HG02870 (cell line): ENCODE measurements around the gene NEU4.

Experiments
- ATAC-seq: cut with Tn5 transposase; IDR thresholded peaks from one replicate; pipeline ENCODE4 v1.9.1; 2021; ENCODE audit warnings: mild to moderate bottlenecking, moderate library complexity; ENCODE audit not compliant: unreplicated experiment

Gene NEU4

DNA sequence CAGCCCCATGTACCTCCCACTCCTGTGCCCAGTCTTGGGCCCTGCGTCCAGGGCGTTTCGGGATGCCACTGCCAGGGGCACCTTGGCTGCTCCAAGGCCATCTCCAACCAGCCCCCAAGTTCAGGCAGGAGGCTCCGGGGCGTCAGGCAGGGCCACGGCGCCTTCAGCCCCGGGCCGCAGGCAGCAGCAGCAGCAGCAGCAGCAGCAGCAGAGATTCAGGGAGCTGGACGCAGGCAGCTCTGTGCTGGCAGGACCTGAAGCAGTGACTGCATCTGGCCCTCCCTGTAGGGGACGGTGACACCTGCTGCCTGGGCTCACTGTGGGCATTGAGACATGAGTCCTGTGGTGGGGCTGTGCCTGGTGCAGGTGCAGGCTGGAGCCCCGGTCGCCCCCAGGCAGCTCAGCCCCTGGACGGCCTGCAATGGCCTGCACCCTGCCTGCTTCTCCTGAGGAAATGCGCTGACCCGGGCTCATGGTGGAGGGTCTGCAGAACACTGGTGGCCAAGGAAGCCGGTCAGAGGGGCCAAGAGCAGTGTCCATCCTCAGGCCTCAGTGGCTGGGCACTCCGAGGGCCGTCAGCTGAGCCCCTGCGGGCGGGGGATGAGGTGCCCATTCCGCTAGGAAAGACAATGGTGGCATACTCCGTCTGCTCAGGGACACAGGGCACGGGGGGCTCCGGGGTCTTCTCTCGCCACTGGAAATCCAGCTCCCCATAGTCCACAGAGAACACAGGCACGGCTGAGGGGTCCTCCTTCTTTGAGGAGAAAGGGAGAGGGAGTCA is 41.7 kb downstream of the NEU4 start:
- no peak for ATAC-seq

DNA sequence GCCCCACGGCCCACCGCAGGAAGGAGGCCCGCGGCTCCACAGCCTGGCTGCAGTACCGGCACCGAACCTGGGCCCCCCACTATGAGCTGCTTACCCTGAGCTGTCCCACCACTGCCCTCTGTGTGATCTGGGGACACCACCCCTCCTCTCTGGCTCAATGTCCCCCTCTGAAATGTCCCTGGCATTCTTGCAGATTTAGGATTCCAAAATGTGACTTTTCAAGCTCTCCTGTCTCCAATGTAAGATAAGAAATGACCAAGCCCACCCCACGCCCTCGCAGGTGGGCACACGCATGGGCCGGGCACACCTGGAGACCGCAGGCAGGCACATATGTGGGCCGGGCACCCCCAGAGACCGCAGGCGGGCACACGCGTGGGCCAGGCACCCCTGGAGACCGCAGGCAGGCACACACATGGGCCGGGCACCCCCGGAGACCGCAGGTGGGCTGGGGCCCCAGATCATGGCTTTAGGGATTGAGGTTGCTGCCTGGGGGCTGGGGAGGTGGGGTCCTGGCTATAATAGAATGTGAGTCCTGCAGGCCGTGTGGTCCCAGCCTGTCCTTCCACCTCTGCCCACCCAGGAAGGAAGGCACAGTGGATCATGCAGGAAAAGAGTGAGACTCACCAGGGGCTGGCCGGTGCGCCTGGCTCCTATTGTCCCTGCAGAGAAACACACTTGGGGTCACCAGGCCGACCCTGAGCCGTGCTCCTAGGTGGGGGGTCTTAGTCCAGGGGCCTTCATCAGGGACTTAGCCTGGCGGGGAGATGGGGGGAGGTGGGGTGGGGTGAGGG is 42.5 kb downstream of the NEU4 start:
- no peak for ATAC-seq

DNA sequence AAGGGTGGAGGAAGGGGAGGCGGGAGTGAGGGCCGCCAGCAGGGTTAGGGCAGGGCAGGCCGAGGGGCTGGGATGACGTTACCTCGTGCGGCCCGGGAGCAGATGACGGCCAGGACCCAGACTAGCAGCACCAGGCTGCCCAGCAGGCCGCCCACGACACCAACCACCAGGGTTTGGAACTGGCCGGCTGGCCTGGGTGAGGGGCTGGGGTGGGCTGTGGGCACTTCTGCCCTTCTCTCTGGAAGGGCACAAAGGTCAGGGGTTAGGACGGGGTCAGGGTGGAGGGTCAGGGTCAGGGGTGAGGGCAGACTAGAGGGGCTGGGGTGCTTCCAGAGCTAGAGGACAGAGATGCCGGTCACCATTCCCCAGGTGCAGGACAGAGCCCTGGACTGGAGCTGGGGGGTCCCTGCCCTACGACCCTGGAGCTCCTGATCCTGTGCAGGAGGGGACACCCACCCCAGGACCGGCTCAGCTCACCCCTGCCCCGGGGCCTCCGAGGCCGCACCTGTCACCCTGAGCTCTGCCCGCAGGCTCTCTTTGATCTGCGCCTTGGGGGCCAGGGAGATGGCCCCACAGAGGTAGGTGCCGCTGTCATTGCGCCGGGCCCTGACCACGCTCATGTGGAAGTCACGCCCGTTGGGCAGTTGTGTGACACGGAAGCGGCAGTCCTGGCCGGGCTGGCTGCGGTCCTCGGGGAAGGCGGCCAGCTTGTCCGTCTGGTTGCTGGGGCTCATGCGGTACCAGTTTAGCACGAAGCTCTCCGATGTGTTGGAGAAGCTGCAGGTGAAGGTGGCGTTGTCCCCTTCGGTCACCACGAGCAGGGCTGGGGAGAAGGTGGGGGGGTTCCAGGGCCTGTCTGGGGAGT is 43.4 kb downstream of the NEU4 start:
- no peak for ATAC-seq

DNA sequence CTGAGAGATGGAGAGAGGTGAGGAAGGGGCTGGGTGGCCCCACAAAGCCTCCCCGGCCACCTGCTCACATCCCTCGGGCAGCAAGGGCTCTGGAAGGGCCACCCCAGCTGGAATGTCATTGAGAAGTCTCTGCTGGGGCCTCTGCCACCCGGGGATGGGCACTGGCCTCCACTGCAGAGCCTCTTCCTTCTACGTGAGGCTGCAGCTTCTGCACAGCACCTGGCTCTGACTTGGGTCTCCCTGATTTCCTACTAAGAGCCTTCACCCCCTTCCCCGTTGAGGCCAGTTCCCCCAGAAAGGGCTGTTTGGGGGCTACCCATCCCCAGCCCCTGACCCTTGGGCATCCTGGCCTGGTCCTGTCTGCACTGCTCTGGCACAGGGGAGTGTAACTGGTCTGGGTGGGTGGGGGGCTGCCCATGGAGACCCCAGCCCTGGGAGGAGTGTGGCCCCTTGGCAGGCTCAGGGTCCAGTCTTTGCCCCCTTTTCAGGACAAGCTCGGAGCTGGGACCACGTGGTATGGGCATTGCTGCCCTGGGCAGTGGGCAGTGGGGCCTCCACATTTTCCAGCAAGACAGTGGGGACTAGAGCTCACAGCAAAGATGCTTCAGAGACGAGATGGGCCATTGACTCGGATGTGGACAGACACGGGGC is 44.1 kb downstream of the NEU4 start:
- ATAC-seq, result no peak

DNA sequence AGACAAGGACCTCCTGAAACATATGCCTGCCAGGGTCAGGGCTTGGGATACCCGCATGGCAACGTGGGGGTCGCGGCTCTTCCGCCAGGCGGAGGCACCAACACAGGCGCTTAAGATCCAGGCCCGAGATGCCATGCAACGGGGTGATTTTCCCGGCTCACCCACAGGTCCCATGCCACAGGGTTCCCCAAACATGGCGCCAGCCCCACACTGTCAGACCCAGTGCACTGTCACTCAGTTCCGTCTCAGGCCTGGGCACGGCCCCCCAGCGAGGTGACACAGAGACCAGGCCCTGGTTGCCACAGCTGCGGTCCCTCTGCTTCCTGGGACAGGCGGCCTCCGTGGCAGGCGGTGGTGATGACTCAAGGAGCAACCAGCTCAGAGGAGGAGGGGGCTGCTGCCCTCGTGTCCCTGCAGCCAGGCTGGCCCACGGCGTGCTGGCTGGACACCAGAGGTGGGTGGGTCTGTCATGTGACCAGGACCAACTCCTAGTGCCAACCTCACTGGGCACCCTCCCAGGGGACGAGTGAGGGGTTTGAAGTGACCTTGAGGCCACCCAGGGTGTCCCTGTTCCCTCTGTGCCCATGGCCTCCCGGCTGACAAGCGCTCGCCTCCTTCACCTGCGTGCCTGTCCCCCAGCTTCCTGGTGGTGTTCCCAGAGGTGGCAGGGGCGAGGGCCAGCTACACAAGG is 44.8 kb downstream of the NEU4 start:
- ATAC-seq, result no peak

DNA sequence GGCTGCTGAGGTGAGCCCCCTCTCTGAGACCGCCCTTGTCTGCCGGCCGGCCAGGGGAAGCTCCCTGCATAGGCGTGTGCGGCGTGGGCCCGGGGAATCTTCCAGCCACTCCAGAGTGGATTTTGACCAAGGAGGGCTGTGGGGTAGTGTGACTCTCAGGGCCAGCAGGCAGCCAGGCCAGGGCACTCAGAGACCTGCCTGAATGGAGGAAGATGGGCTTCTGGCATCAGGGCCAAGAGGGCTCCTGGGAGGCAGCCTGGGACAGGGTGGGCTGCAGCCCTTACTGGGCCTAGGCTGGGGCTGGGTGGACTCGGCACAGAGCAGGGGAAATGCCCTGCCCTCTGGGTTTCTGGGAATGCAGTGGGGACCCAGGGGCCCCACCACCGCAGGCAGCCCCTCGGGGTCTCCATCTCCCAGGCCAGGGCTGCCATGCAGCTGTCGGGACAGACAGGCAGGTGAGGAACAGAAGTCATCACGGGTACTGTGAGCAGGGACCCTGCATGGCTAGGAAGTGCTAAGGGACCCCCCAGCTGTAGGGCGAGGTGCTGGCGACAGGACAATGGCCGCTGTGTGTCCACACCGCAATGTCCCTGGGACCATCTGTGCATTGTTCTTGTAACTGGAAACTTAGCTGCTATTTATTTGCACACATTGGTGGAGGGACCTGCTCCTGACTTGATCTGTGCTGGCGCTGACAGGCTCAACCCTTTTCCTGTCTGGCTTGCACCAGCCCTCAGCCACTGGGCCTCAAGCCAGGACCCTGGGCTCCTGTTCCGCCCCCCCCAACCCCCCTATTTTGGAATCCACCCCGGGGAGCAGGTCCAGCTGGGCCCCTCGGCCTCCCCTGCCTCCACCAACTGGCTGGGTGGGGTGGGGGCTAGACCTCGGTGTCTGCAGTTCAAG is 45.6 kb downstream of the NEU4 start:
- no peak for ATAC-seq

DNA sequence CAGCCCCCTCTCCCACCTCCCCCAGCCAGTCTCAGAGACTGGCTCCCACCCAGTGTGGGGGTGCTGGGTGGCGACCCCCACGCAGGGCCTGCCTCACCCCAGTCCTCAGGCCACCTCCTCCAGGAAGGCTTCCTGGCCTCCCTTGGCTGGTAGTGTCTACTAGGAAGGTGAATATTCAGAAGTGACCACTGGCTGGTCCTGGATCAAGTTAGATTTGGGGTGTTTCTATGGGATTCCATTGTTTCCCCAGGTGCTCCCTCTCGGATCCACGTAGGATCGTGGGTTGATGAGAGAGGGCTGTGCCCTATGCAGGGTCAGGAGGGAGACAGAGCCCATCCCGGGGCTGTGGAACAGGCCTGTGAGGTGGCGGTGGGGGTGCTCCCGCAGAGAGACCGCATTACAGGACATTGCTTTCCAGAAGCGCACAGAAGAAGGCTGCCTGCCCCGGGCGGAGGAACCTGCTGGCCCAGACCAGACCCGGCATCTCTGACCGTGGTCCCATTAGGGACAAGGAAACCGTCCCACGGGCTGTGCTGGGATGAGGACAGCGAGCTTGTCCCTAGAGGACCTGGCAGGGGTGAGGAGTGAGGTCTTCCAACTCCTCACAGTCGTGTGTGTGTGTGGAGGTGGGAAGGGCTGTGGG is 46.4 kb downstream of the NEU4 start:
- no peak for ATAC-seq

DNA sequence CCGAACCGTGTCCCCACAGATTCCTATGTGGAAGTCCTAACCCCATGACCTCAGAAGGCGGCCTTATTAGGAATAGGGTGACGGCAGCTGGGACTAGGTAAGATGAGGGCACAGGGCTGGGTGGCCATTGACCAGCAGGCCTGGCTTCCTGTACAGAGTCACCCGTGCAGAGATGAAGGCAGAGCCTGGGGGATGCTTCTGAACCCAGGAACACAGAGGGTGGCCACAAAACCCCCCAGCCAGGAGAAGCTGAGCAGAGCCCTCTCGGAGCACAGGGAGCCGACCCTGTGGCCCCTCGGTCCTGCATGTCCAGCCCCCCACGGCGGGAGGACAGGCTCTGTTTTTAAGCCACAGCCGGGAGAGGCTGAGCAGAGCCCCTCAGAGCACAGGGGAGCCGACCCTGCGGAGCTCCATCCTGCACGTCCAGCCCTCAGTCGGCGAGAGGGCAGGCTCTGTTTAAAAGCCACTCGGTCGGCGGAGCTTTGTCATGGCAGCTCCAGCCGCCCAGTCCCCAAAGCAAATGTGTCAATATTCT is 47.0 kb downstream of the NEU4 start:
- no peak for ATAC-seq

DNA sequence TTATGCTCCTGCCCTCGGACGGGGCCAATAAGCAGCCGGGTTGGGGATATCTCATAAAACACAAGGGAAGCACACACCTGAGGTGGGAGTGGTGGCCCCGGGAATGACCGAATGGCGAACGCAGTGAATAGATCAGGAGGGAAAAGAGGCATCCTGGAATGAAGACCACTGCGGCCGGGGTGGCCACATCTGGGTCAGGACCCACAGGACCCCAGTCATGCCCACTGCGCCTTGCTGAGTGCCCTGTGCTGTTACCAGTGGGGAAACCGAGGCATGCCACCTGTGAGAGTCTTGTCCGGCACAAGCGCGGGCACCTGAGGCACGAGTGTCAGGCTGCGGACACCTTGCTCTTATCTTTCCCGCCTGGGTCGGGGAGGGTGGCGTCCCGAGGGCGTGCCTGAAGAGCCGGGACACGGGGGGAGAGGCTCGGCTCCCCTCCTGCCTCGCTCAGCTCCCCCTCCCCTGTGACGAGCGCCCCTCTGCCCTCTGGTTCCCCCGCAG is 48.1 kb downstream of the NEU4 start:
- ATAC-seq, result no peak

DNA sequence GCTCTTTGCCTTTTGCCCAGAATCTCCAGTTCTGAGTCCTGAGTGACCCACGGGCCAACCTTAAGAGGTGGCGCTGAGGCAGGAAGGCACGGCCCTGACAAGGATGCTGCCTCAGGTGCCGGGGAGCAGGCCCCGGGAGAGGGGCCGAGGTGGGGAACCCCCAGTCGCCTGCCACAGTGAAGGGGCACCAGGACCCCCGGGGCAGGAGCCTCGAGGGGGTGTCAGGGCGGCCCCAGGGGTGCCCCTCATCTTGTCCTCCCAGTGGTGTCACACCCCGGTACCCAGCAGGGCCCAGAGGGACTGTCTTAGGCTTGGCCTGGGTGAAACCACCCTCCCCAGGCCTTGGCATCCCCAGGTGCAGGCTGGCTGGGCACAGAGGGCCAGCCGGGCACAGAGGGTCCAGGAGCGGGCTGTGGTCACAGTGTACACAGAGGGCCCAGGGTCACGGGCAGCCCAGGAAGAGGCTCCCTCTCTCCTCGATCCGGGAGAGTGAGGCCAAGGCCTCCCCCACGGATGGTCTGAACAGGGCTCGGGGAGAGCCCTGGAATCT is 48.7 kb downstream of the NEU4 start:
- no peak for ATAC-seq

DNA sequence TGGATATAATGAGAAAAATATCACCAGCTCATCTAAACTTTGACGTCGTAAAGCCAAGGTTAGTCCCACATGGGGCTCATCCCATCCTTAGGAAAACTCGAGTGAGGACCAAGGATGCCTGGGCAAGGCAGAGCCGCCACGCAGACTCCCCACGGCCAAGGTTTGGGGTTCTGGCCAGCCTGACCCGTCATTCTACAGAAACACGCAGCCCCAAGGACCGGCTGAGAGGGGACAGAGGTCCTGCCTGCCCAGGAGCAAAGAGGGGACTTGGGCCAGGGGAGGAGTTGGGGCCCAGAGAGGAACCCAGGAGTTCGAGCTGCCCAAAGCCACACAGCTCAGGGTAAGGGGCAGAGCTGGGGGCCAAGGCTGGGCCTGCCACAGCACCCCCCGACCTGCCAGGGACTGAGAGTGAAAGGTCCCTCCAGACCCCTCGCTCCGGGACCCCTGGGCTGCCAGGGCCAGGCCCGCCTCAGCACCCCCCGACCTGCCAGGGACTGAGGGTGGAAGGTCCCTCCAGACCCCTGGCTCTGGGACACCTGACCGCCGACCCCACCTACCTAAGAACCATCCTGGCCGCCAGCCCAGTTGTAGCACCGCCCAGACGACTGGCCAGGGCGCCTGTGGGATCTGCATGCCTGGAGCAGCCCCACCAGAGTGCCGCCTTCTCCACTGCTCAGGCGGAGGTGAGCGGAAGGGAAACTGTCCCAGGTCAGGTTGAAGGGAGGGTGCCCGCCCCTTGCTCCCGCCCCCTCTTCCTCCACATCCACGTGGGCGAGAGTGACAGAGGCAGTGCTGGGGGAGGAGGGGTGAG is 49.4 kb downstream of the NEU4 start, which contains the start of gene PDCD1:
PDCD1 (minus strand) TSS at position 689 of the 811 bp plus-strand sequence; CDS start at position 633, 56 bp downstream.
- ATAC-seq, result peak; percentile 42

DNA sequence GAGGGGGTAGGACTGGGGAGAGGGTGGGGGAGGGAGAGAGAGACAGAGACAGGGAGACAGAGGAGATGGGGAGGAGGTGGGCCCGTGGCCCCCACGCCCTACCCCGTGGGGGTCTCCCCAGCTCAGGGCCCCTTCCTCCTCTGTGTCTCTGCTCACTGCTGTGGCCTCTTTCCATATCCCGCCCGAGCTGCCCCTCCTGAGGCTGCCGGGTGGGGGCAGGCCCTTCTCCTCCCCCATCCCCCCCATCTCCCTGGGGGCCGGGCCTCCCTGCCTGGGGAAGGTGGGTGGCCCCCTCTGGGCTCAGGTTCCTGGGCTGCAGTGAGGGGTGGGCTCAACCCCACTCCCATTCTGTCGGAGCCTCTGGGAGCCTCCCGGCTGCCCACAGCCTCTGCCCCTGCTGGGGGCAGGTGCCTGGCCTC is 50.0 kb downstream of the NEU4 start:
- ATAC-seq, result peak; percentile 8

DNA sequence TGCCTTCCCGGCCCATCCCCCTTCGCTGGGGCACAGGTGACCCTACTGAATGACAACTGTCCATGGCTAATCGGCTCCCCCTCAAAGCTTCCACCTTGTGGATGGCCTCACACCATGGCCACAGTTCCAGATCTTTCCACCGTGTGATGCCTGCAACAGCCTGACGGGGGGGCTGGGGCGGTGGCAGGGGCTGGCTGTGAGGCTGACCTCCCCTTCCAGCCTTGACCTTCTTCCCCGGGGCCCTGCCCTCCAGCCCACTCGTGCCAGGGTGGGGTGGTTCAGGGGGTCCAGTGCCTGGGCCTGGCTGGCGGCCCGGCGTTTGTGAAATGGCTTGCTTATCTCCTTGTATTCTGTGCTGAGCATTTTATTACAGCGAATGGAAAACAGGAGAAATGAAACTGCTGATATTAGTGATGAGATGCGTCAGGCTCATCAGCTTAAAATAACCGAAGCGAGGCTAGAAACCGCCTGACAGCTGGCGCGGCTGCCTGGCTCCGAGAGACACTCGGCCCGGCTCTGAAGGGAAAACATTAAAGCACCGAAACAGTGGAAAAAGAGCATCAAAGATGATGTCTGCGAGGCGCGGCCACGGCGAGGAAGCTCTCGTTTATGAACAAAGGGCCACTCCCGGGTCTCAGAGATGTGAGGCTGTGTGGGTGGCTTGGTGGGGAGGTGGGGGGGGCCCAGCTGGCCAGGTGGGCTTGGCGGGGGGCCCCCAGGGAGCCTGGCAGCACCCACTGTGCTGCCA is 50.6 kb downstream of the NEU4 start:
- peak; percentile 41 for ATAC-seq

DNA sequence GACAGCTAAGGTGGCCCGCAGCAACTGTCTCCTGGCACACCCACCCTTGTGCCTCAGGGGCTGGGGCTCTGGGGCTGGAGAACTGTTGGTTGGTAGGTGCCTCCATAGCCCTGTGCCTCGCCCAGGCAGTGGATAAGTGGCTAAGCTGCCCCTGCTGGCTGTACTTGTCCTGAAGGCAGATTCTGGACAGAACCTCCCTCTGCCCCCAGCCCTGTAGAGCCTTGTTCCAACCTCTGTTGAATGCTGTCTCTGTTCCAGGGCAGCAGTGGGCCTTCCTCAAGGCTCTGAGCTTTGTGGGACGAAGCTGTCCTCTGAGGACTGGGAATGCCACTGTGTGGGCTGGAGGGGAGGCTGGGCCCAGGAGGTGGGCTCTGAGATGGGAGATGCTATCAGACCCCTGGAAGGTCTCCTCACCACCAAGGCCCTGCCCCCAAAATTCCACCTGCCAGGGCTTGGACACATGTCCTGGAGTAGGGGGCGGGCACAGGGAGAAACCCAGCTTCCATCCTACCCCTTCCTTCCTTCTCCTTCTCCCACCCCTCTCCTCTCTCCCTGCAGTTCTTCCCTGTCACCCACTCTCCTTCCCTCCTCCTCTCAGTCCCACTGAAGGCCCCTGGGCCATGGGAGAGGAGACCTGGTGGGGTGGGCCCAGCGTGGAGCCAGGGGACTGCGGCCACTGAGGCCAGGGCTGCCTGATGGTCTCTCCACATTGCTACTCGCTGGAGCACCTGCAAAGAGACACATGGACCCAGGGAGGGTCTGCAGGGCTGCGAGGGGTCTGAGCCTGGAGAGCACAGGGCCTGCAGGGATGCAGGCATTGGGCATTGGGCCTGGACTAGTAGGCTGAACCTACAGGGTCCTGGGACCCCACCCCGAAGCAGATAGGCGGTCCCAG is 51.4 kb downstream of the NEU4 start:
- no peak for ATAC-seq

DNA sequence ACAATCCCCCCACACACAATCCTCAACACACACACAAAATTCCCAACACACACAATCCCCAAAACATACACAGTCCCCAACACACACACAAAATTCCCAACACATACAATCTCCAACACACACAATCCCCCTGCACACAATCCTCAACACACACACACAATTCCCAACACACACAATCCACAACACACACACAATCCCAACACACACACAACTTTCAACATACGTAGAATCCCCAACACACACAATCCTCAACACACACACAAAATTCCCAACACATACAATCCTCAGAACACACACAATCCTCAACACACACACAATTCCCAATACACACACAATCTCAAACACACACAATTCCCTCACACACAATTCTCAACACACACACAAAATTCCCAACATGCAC is 52.3 kb downstream of the NEU4 start:
- ATAC-seq, result no peak
